MG63 (cell line): ENCODE results near the gene PHF2. TPM values are rescaled to one million over a fixed set of nuclear protein-coding genes. Genes with fewer than 3 reads are reported as not detected.
A peak's percentile ranks its signal among the peaks of the same experiment; 100 is the strongest.

ENCODE experiments used
- DNase-seq: peaks from one replicate; pipeline ENCODE4 v3.0.0-alpha.2; 2020
- H3K27me3 ChIP-seq: fragments of 250-450 bp; sonication (Bioruptor Pico); 2 replicates; pipeline ENCODE4 v1.5.1; 2020; ENCODE audit warnings: mild to moderate bottlenecking, moderate library complexity
- H3K36me3 ChIP-seq: fragments of 250-450 bp; sonication (Bioruptor Pico); 2 replicates; pipeline ENCODE4 v1.5.1; 2020; ENCODE audit warnings: mild to moderate bottlenecking, moderate library complexity
- H3K4me3 ChIP-seq: fragments of 250-450 bp; sonication (Bioruptor Pico); 2 replicates; pipeline ENCODE4 v1.5.1; 2020; ENCODE audit warnings: mild to moderate bottlenecking, moderate library complexity
- H3K9me3 ChIP-seq: fragments of 250-450 bp; sonication (Bioruptor Pico); 2 replicates; pipeline ENCODE4 v1.5.1; 2020; ENCODE audit warnings: mild to moderate bottlenecking, moderate library complexity
- total RNA-seq: library from RNA; depleted of rRNA; stranded (reverse); fragments of >200 nt; shearing (Covaris generic); gene quantifications from 2 replicates; pipeline ENCODE4 v1.2.3, GENCODE V29; 2014; ENCODE audit warnings: low replicate concordance; rRNA removed

Gene PHF2
- total RNA-seq, result 6.6 and 7.0 TPM in 2 replicates

DNA sequence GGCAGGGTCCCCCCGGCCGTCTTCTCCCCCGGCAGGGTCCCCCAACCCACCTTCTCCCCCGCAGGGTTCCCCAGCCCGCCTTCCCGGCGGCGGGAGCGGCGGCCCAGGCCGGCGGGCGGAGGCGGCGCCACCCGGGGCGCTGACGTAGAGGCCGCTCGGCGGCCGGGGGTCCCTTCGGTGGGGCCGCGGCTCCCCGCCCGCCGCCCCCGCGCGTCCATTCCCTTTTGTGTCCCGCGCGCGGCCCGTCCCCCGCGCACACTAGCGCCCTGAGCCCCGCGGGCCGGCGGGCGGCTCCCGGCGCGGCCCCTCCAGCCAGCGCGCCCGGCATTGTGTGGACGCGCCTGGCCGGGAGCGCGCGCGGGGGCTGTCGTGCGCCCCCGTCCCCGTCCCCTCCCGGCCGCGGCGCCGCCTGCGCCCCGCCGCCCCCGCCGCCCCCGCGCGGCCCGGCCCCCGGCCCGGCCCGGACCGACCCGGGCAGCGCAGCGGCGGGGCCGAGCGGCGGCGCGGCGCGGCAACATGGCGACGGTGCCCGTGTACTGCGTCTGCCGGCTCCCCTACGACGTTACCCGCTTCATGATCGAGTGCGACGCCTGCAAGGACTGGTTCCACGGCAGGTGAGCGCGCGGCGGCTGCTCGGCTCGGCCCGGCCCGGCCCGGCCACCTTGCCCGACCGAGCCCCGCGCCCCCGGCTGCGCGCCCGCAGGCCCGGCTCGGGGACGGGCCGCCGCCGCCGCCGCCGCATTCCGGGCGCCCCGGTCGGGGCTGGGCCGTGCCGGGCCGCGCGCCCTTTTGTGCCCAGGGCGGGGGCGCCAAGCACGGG is at the start of gene PHF2:
PHF2 (plus strand) TSS at position 327 of the 820 bp plus-strand sequence; CDS start at position 517, 190 bp downstream.
- DNase-seq, result peak; percentile 25
- H3K9me3 ChIP-seq, result no peaks in the 10 kb centered on the region
- peak within 1 kb of the TSS; percentile 65 for H3K4me3 ChIP-seq
- H3K27me3 ChIP-seq, result no peaks in the 10 kb centered on the region
- no peaks in the 10 kb centered on the region for H3K36me3 ChIP-seq

DNA sequence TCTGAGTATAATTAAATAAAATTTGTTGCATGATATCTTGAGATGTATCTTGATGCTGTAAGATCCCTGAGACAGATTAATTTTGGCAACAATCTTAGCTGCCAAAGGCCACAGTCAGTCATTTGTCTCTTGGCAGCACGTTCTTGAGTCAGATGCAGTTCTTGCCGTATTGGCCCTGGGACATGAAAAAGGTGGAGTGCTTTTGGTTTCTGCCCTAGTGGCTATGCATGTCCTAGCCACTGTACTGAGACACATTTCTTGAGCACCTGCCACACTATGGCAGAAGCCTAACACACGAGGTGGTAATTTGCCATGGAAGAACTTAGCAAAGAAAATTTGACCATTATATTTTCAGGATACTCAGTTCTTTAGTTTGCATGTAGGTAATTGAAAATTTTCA is 45.0 kb upstream of the PHF2 start:
- H3K4me3 ChIP-seq, result no peak overlapping the region
- no peak for DNase-seq
- no peaks in the 10 kb centered on the region for H3K9me3 ChIP-seq
- no peaks in the 10 kb centered on the region for H3K27me3 ChIP-seq
- peaks cover 82% of the 10 kb centered on the region for H3K36me3 ChIP-seq

DNA sequence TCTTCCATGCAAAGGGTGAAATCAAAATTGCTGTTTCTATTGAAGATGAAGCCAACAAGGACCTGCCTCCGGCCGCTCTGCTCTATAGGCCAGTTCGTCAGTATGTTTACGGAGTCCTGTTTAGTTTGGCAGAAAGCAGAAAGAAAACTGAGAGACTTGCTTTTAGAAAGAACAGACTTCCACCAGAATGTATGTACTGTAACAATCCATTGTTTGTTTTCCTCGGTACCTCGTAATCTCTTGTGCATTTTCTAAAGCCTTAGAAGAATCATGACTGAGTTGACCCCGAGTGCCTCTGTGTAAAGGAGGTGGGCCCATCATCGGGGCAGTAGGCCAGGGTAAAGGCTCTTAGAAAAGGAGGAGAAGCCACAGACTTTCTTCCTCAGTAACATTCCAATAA is 44.2 kb upstream of the PHF2 start:
- no peak for DNase-seq
- no peak overlapping the region for H3K4me3 ChIP-seq
- peaks cover 75% of the 10 kb centered on the region for H3K36me3 ChIP-seq
- H3K27me3 ChIP-seq, result no peaks in the 10 kb centered on the region
- no peaks in the 10 kb centered on the region for H3K9me3 ChIP-seq

DNA sequence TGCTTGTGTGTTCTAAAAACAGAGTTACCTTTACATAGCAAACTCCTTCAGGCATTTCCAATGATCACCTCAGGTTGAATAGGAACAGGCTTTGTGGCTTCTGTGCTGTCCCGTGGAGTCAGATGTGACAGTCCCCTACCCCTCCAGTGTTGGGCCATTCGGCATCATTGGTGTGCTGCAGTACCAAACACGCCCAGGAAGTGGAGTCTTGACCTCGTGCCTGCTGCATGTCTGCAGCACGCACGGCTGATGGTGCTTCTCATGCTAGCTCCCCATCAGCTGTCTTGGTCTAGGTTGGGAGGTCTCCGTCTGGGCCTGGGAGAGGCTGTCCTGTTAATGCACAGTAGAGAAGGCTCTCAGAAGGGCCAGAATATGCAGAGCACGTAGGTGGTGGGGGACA is 42.5 kb upstream of the PHF2 start:
- H3K9me3 ChIP-seq, result no peaks in the 10 kb centered on the region
- H3K36me3 ChIP-seq, result peaks cover 63% of the 10 kb centered on the region
- no peak overlapping the region for H3K4me3 ChIP-seq
- H3K27me3 ChIP-seq, result no peaks in the 10 kb centered on the region
- DNase-seq, result no peak

DNA sequence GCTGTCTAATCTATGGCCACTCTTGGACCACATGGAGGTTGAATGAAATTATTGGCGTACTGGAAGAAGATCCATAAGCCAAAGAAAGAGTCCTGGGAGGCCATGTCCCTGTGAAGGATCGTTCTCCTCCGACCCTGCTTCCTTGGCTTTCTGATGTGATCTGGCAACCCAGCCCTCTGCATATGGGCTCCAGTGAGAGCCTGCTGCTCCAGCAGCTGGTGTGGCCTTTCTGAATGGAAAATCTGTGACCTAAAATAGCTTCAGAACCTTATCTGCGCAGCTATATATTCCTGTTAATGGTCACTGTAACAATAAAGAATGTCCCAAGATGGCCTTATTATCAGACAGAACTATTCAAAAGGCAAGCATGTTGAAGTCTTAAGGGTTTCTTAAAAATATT is 40.2 kb upstream of the PHF2 start:
- Histone ChIP-seq H3K9me3 (no peaks in the 10 kb centered on the region), H3K27me3 (no peaks in the 10 kb centered on the region), H3K4me3 (no peak overlapping the region), H3K36me3 (peaks cover 58% of the 10 kb centered on the region)
- DNase-seq, result no peak

DNA sequence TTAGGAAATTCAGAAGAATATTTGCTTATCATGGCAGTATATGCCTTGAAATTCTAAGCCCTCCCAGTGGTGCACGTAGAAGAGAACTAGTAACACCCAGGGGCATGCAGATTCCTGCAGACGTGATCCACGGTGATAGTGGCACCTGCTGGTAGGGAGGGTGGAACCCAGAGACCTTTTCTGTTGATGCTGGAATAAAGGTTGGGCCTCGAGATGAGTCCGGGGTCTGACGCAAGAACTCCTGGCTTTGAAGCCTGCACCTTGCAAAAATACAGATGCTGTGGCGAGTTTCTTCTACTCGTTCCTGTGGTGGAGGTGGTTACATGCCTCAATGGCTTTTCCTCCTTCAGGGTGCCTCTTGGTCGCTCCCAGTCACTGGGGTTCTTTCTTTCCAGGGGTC is 39.5 kb upstream of the PHF2 start:
- no peak for DNase-seq
- H3K9me3 ChIP-seq, result no peaks in the 10 kb centered on the region
- no peak overlapping the region for H3K4me3 ChIP-seq
- no peaks in the 10 kb centered on the region for H3K27me3 ChIP-seq
- peaks cover 52% of the 10 kb centered on the region for H3K36me3 ChIP-seq

DNA sequence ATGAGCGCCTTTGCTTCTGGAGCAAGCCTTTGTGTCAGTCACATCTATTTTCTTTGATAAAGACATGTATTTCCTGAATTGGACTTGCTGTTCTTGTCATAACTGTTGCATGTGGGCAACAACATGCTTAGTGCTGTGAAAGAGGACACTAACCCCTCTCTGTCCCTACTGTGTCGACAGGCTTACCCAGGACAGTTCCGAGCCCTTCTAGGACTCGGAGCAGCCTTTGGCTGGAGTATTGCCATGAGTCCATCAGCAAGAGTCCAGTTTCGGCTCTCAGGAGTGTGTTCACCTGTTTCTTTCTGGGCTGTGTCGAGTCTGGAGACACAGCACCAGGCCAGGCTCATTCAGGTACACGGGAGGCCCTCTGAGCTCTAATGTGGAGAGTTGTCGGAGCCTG is 36.1 kb upstream of the PHF2 start:
- DNase-seq, result no peak
- peaks cover 45% of the 10 kb centered on the region for H3K36me3 ChIP-seq

DNA sequence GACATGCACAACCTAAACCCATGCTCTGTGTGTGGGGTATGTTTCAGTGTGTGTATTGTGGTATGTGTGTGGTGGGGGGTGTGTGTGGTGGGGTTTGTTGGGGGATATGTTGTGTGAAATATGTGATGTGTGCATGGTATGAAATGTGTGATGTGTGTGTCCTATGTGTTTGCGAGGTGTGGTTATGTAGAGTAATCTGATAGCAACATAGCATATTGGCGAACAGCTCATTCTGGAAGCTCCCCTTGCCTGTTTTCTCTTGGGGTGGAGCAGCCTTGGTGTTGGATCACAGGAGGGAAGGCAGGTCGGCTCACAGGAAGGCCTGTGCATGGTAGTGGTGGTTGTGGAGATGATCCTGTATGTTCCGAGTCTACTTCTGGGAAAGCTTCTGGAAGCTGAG is 35.4 kb upstream of the PHF2 start:
- no peak for DNase-seq
- Histone ChIP-seq H3K4me3 (no peak overlapping the region), H3K27me3 (no peaks in the 10 kb centered on the region), H3K9me3 (no peaks in the 10 kb centered on the region), H3K36me3 (peaks cover 43% of the 10 kb centered on the region)

More for the DNA sequence above, 36.1 kb upstream of the PHF2 start:
- Histone ChIP-seq H3K4me3 (no peak overlapping the region), H3K9me3 (no peaks in the 10 kb centered on the region), H3K27me3 (no peaks in the 10 kb centered on the region)

DNA sequence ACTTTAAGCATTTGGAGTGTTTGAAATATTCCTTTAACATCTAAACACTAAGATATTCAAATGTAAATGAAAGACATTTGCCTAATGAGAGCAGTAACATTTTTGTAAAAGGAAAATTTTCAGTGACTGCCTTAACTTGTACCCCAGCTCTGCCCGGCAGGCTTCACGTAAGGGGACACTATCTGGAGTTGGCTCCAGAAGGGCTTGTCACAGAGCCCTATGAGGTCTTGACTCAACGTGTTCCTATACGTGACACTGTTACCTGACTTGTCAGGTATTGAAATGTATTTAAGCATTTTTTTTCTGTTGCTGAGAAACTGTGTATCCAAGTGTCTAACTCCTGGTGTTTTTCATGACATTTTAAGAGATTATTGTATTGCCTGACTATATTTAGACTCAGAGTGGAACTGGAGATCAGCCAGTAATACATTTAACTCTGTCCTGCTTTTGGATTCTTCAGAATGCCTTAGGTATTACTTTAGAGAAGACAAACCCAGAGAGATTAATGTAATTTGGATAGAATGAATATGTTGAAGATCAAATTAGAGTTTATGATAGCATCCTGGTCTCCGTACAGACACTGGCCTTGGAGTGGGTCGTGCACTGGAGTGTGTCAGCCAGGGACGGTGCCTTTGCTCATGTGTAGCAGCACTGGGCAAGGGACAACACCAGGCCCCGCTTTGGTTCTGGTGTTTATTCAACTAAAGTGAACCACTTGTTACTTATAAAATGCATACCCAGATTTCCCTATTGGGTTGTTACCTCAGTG is 34.6 kb upstream of the PHF2 start:
- DNase-seq, result no peak
- H3K36me3 ChIP-seq, result peaks cover 50% of the 10 kb centered on the region
- no peak overlapping the region for H3K4me3 ChIP-seq
- no peaks in the 10 kb centered on the region for H3K9me3 ChIP-seq
- no peaks in the 10 kb centered on the region for H3K27me3 ChIP-seq

DNA sequence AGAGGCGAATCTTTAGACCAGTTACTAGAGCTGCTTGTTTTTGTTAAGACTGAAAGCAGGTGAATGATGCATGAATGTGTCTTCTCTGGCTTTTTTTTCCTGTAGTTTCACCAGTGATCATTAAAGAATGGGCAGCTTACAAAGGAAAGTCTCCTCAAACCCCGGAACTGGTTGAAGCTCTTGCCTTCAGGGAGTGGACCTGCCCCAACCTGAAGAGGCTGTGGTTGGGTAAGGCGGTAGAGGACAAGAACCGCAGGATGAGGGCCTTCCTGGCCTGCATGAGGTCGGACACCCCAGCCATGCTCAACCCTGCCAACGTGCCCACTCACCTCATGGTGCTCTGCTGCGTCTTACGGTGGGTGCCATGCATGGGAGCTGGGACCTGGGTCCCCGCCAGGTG is 33.3 kb upstream of the PHF2 start:
- no peak overlapping the region for H3K4me3 ChIP-seq
- DNase-seq, result no peak
- no peaks in the 10 kb centered on the region for H3K9me3 ChIP-seq
- H3K27me3 ChIP-seq, result no peaks in the 10 kb centered on the region
- peaks cover 59% of the 10 kb centered on the region for H3K36me3 ChIP-seq

DNA sequence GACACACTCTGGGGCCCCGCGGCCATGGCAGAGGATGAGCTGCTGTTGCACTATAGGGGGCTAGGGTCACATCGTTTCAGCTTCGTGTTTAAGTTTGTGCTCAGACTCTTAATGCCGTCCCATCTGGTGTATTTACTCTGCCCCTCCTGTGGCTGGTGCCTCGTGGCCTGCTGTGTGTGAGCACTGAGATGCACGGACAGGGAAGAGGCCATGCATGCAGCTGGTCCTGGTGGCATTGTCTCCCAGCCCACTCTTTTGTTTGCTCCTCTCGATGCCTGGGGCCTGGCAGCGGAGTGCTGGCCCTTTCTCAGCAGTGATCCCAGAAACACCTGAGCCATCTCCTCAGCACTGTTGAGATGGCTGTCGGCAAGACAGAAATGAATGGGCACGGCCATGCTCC is 30.0 kb upstream of the PHF2 start:
- Histone ChIP-seq H3K27me3 (no peaks in the 10 kb centered on the region), H3K36me3 (peaks cover 59% of the 10 kb centered on the region), H3K9me3 (no peaks in the 10 kb centered on the region), H3K4me3 (no peak overlapping the region)
- no peak for DNase-seq

DNA sequence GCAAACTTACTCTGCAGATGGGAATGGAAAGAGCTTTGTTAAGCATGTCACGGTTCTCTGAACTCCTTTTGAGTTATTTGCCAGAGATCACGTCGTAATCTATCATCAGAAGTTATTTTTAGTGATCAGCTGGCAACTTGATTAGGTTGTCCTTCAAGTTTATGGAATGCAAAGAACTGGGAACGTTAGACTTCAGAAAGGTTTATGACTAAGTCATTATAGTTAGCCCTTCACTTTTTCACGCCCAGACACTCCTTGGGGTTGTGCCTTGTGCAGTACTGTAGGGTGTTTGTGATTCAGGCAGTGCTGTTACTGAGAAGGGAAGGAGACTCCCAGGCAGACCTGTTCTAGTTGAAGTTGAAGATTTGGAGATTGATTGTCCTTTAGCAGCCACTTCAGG is 26.8 kb upstream of the PHF2 start:
- Histone ChIP-seq H3K4me3 (no peak overlapping the region), H3K36me3 (peaks cover 70% of the 10 kb centered on the region), H3K27me3 (no peaks in the 10 kb centered on the region), H3K9me3 (no peaks in the 10 kb centered on the region)
- DNase-seq, result no peak

DNA sequence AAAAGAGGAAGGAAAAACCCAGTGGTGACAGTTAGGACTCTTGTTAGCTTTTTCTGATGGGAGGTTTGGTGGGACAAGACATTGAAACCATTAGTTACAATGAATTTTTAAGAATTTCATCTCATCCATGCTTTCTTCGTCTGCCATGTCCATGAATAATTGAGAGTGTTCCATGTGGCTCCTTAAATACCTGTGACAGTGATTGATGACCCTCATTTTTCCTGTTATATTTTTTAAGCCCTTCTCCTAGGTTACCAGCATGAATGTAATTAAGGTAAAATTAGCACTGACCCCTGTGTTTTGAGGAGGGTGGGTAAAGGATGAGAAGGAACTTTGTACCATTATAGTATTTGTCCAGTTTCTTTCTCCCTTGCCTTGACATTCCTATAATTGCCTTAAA is 23.5 kb upstream of the PHF2 start:
- H3K36me3 ChIP-seq, result peaks cover 64% of the 10 kb centered on the region

DNA sequence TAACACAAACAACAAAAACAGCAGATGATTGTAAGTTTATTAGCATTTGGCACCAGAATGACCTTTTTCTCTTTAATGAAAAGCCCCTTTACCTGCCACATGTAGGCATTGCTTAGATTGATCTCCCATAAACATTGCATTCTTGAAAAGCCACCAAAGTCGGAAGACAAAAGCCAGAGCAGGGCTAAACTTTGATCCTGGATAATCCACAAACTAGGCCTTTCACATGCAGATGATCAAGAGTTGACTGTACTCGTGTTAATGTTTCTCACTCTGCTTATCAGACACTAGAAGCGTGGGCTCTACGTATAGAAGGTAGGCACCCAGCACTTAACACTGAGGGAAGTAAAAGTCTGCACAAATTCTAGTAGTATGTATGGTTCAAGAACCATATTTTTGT is 21.0 kb upstream of the PHF2 start:
- no peaks in the 10 kb centered on the region for H3K27me3 ChIP-seq
- DNase-seq, result no peak
- H3K9me3 ChIP-seq, result no peaks in the 10 kb centered on the region
- no peak overlapping the region for H3K4me3 ChIP-seq
- H3K36me3 ChIP-seq, result peaks cover 66% of the 10 kb centered on the region

More for the DNA sequence above, 23.5 kb upstream of the PHF2 start:
- H3K4me3 ChIP-seq, result no peak overlapping the region
- no peaks in the 10 kb centered on the region for H3K27me3 ChIP-seq
- H3K9me3 ChIP-seq, result no peaks in the 10 kb centered on the region
- DNase-seq, result no peak

DNA sequence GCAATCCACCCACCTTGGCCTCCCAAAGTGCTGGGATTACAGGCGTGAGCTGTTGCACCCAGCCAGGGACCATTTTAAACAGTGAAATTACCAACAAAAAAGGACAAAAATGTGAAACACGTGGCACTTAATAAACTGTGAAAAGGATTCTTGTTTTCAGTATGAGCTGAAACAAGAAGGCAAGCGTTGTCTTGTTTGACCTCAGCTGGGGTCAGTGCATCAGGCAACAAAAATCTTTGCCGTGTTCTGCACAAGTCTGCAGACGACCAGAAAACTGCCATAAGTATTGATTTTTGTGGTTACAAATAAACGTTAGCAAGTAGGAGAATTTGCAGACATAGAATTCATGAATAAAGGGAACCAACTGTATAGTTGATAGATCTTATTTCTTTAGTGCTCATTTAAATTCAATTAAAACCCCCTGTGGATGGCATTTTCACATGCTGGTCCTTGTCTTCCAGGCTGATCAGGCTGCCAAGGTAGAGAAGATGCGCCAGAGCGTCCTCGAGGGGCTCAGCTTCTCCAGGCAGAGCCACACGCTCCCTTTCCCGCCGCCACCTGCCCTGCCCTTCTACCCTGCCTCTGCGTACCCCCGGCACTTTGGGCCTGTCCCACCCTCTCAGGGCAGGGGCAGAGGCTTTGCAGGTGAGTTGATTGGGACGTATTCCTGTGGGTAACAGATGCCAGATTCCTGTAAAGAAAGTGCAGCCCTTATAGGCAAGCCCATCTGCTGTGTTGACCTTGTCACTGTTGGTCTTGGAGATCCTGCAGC is 18.8 kb upstream of the PHF2 start:
- no peak for DNase-seq
- Histone ChIP-seq H3K9me3 (no peaks in the 10 kb centered on the region), H3K27me3 (no peaks in the 10 kb centered on the region), H3K4me3 (no peak overlapping the region), H3K36me3 (peaks cover 60% of the 10 kb centered on the region)

DNA sequence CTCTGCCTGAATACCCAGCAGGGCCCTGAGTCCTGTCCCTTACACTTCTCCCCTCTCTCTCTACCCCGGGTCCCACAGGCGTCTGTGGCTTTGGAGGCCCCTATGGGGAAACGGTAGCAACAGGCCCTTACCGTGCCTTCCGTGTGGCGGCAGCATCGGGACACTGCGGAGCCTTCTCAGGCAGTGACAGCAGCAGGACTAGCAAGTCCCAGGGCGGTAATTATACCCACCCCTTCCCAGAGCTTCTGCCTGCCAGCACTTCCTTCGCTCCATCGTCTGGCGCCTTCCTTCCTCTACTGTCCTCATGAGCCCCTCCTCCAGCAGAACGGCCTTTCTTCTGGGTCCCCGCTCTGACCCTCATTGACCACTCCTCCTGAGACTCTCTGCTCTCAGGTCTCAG is 17.9 kb upstream of the PHF2 start:
- H3K4me3 ChIP-seq, result no peak overlapping the region
- H3K36me3 ChIP-seq, result peaks cover 57% of the 10 kb centered on the region
- no peaks in the 10 kb centered on the region for H3K27me3 ChIP-seq
- no peaks in the 10 kb centered on the region for H3K9me3 ChIP-seq
- no peak for DNase-seq

DNA sequence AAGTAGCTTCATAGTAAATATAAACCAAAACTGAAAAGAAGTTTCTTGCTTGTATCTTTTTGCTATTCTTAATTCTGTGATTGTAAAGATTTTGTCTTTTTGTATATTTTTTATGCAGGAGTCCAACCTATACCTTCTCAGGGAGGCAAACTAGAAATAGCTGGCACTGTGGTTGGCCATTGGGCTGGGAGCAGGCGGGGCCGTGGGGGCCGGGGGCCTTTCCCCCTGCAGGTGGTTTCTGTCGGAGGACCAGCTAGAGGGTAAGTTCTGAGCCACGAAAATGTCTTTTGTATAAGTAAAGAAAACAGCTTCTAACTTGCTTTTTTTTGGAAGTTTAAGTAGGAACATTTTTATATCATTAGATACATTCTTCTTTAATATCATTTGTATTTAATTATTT is 15.4 kb upstream of the PHF2 start:
- no peak for DNase-seq
- H3K27me3 ChIP-seq, result no peaks in the 10 kb centered on the region
- no peak overlapping the region for H3K4me3 ChIP-seq
- no peaks in the 10 kb centered on the region for H3K9me3 ChIP-seq
- H3K36me3 ChIP-seq, result peaks cover 54% of the 10 kb centered on the region
